Stimulated activated CD4-positive, alpha-beta T cell treated with anti-CD3 and anti-CD28 coated beads, Interleukin-4, amount 100 ng/mL, for 1 hour (primary cell): Measurements from ENCODE around the gene HEXA.
"Not testable (repeated sequence)": the region's sequence is repeated elsewhere in the genome, so short reads cannot be mapped to it uniquely, and the experiment has no call there.

Experiments
- DNase-seq: peaks from one replicate; pipeline ENCODE4 v3.0.0-alpha.2; 2020

HEXA gene

GRCh38 chr15:72375846-72376581 lies at the start of gene HEXA:
HEXA (minus strand) TSS chr15:72376014; CDS start chr15:72375972, 42 bp downstream.
- peak; percentile 98 for DNase-seq

- DNase-seq: no peak
Observed at GRCh38 chr15:72423256-72423655, 47.4 kb upstream of the HEXA start.

- DNase-seq: no peak
Observed at GRCh38 chr15:72421484-72421883, 45.7 kb upstream of the HEXA start.

- no peak for DNase-seq
Observed at GRCh38 chr15:72420576-72420975, 44.8 kb upstream of the HEXA start.

- not testable (repeated sequence) for DNase-seq
Observed at GRCh38 chr15:72419768-72420167, 44.0 kb upstream of the HEXA start.

GRCh38 chr15:72415304-72415703 lies 39.5 kb upstream of the HEXA start:
- DNase-seq: no peak

- DNase-seq: not testable (repeated sequence)
Observed at GRCh38 chr15:72413337-72413736, 37.5 kb upstream of the HEXA start.

- DNase-seq: no peak
Observed at GRCh38 chr15:72411544-72411943, 35.7 kb upstream of the HEXA start.

GRCh38 chr15:72411111-72411510 lies 35.3 kb upstream of the HEXA start:
- no peak for DNase-seq

- DNase-seq: no peak
Observed at GRCh38 chr15:72406936-72407335, 31.1 kb upstream of the HEXA start.

GRCh38 chr15:72404841-72405240 lies 29.0 kb upstream of the HEXA start:
- DNase-seq: no peak

GRCh38 chr15:72404356-72404755 lies 28.5 kb upstream of the HEXA start:
- no peak for DNase-seq

- no peak for DNase-seq
Observed at GRCh38 chr15:72402726-72403125, 26.9 kb upstream of the HEXA start.

- DNase-seq: no peak
Observed at GRCh38 chr15:72398648-72399047, 22.8 kb upstream of the HEXA start.

GRCh38 chr15:72397796-72398588 lies 22.2 kb upstream of the HEXA start, which contains the start of gene TMEM202:
TMEM202 (plus strand) TSS chr15:72398305; CDS start chr15:72398327, 22 bp downstream.
- DNase-seq: no peak

- DNase-seq: not testable (repeated sequence)
Observed at GRCh38 chr15:72396331-72396730, 20.5 kb upstream of the HEXA start.

- DNase-seq: no peak
Observed at GRCh38 chr15:72389231-72389630, 13.4 kb upstream of the HEXA start.

- no peak for DNase-seq
Observed at GRCh38 chr15:72387741-72388140, 11.9 kb upstream of the HEXA start.

- DNase-seq: no peak
Observed at GRCh38 chr15:72382146-72382545, 6.3 kb upstream of the HEXA start.

GRCh38 chr15:72380743-72381142 lies 4.9 kb upstream of the HEXA start:
- no peak for DNase-seq

GRCh38 chr15:72379856-72380430 lies 4.1 kb upstream of the HEXA start:
- DNase-seq: no peak

- not testable (repeated sequence) for DNase-seq
Observed at GRCh38 chr15:72379106-72379505, 3.3 kb upstream of the HEXA start.

GRCh38 chr15:72377331-72377730 lies 1.5 kb upstream of the HEXA start:
- no peak for DNase-seq

GRCh38 chr15:72375501-72375845 lies 341 bp downstream of the HEXA start:
- no peak for DNase-seq
